HepG2 (cell line): ENCODE measurements around the gene PODXL. TPM values are rescaled to one million over a fixed set of nuclear protein-coding genes. Genes with fewer than 3 reads are reported as not detected.

Experiments used
- ATAC-seq: fragments of 200-7000 bp; cut with Tn5 transposase; 3 replicates; pipeline ENCODE4 v1.9.1; 2020; ENCODE audit warnings: mild to moderate bottlenecking, moderate library complexity
- BruUV-seq: library from RNA; stranded (reverse); fragments of 400-500 nt; replicated peaks from 2 replicates; lab custom pipeline; 2021; lab: Mats Ljungman, UMichigan
- CTCF ChIA-PET: fragments of 300-600 bp; formaldehyde crosslinking; extraction: SDS; loops from one replicate; lab custom pipeline; 2021; ENCODE audit warnings: low total read pairs, inconsistent platforms, low intra/inter-chr PET ratio; lab: Yijun Ruan, JAX
- POLR2A ChIA-PET: fragments of 350-600 bp; sonication (Branson Sonifier 250); formaldehyde crosslinking; loops from one replicate; lab custom pipeline; 2020; ENCODE audit warnings: antibody characterized with exemption, inconsistent platforms; lab: Yijun Ruan, JAX
- DNase-seq: peaks from one replicate; pipeline ENCODE4 v3.0.0-alpha.2; 2015; ENCODE audit warnings: low spot score
- FAIRE-seq: peaks from 3 replicates; lab custom pipeline; 2011; peaks lifted over from hg19 to GRCh38; lab: Jason Lieb, UNC
- H2AFZ ChIP-seq: one replicate; pipeline ENCODE4 v1.6.1; 2011; ENCODE audit warnings: low read length, inconsistent platforms
- H3K27ac ChIP-seq: fragments of 300-600 bp; 3 replicates; pipeline ENCODE4 v1.8.0; 2011; ENCODE audit warnings: mixed run types, mild to moderate bottlenecking, mixed read lengths, low read length, inconsistent platforms; ENCODE audit not compliant: insufficient read depth; ENCODE audit errors: extremely low read length
- H3K27me3 ChIP-seq, 2 experiments: fragments of 200-600 bp in 1 of 2; 2 replicates in 1 of 2; 3 replicates in 1 of 2; pipeline versions ENCODE4 v1.6.0 to v1.8.0; 2011; ENCODE audit warnings: low read length in 2 of 2, mild to moderate bottlenecking in 2 of 2, moderate library complexity in 2 of 2, inconsistent platforms in 1 of 2; ENCODE audit not compliant: insufficient read depth in 2 of 2, control insufficient read depth in 1 of 2
- H3K36me3 ChIP-seq, 2 experiments: fragments of 200-600 bp in 1 of 2; replicated peaks in 1 of 2; 2 replicates in 1 of 2; 3 replicates in 1 of 2; pipeline versions ENCODE4 v1.5.1 to v1.8.0; 2011; ENCODE audit warnings: low read length in 2 of 2, inconsistent platforms in 1 of 2; ENCODE audit not compliant: insufficient read depth in 2 of 2, control insufficient read depth in 1 of 2
- H3K4me1 ChIP-seq: 2 replicates; pipeline ENCODE4 v1.5.1; 2012; ENCODE audit warnings: low read length, inconsistent platforms; ENCODE audit not compliant: insufficient read depth
- H3K4me2 ChIP-seq: 2 replicates; pipeline ENCODE4 v1.6.0; 2011; ENCODE audit warnings: low read depth, low read length, inconsistent platforms
- H3K4me3 ChIP-seq, 3 experiments: fragments of 200-600 bp in 1 of 3; sonication (generic), shearing (Covaris generic) in 1 of 3; replicated peaks in 1 of 3; 2 replicates each; pipeline ENCODE4 v1.5.1; 2011 to 2016; ENCODE audit warnings: low read length in 3 of 3, inconsistent platforms in 2 of 3, low read depth in 2 of 3, mild to moderate bottlenecking in 2 of 3, control low read depth in 1 of 3, mixed read lengths in 1 of 3; ENCODE audit not compliant: insufficient read depth in 1 of 3
- H3K79me2 ChIP-seq: one replicate; pipeline ENCODE4 v1.6.1; 2011; ENCODE audit warnings: low read length, inconsistent platforms; ENCODE audit not compliant: insufficient read depth
- H3K9ac ChIP-seq: 2 replicates; pipeline ENCODE4 v1.6.0; 2011; ENCODE audit warnings: mild to moderate bottlenecking, low read depth, low read length, inconsistent platforms; ENCODE audit not compliant: insufficient read depth
- H3K9me3 ChIP-seq: 2 replicates; pipeline ENCODE4 v1.5.1; 2012; ENCODE audit warnings: mild to moderate bottlenecking, low read length
- H4K20me1 ChIP-seq: 2 replicates; pipeline ENCODE4 v1.6.0; 2011; ENCODE audit warnings: inconsistent platforms, mild to moderate bottlenecking, low read length, moderate library complexity; ENCODE audit not compliant: insufficient read depth
- ERF ChIP-seq: IDR thresholded peaks from 2 replicates; pipeline ENCODE4 v1.6.1; 2018; ENCODE audit warnings: missing biosample characterization, missing genetic modification reagents
- FOSL2 ChIP-seq: sonication (generic); formaldehyde crosslinking; IDR thresholded peaks from 2 replicates; pipeline ENCODE4 v1.4.0; 2020; ENCODE audit warnings: missing genetic modification reagents
- GABPB1 ChIP-seq: IDR thresholded peaks from 2 replicates; pipeline ENCODE4 v1.6.1; 2016; ENCODE audit warnings: mild to moderate bottlenecking, missing genetic modification reagents, moderate library complexity, missing compliant biosample characterization
- HNF4A ChIP-seq: sonication (generic); formaldehyde crosslinking; IDR thresholded peaks from 2 replicates; pipeline ENCODE4 v1.4.0; 2020; ENCODE audit warnings: missing genetic modification reagents
- KAT8 ChIP-seq: IDR thresholded peaks from 2 replicates; pipeline ENCODE4 v1.6.1; 2016; ENCODE audit warnings: missing genetic modification reagents, missing compliant biosample characterization
- SKI ChIP-seq: fragments of 450-650 bp; IDR thresholded peaks from one replicate; pipeline ENCODE4 v1.6.1; 2018; ENCODE audit warnings: mild to moderate bottlenecking; ENCODE audit not compliant: partially characterized antibody
- ZNF678 ChIP-seq: sonication (generic); formaldehyde crosslinking; IDR thresholded peaks from 2 replicates; pipeline ENCODE4 v1.4.0; 2020; ENCODE audit warnings: mild to moderate bottlenecking, missing genetic modification reagents
- ZNF720 ChIP-seq: sonication (generic); formaldehyde crosslinking; IDR thresholded peaks from 2 replicates; pipeline ENCODE4 v1.4.0; 2020; ENCODE audit warnings: missing genetic modification reagents
- WGBS: methylation state at CpG from one replicate; pipeline ENCODE4 v1.1.6; 2017; ENCODE audit warnings: low lambda C conversion rate; 5-methylcytosine and 5-hydroxymethylcytosine counted together
- in situ Hi-C: cut with HindIII; loops from 2 replicates; pipeline ENCODE4 v1.10.0; 2017; ENCODE audit warnings: low pct_unique_long_range_greater_than_20kb; ENCODE audit not compliant: extremely low pct_ligation_motif_present
- intact Hi-C: fragments of 100-400 bp; cut with micrococcal nuclease; formaldehyde crosslinking; loops from one replicate; pipeline ENCODE4 v1.10.0; 2022; ENCODE audit not compliant: unreplicated experiment
- polyA plus RNA-seq, 8 experiments: library from polyadenylated mRNA; depleted of rRNA in 3 of 8; stranded (reverse) in 7 of 8; unstranded in 1 of 8; fragments of >200 nt; fragmentation: Illumina TruSeq in 4 of 8; extraction: Trizol in 4 of 8; gene quantifications; 2 replicates each; pipeline versions ENCODE4 v1.2.1 to v1.2.3, GENCODE V29; 2011 to 2016; ENCODE audit warnings: low read depth in 4 of 8, missing spikeins in 1 of 8, mixed read lengths in 1 of 8; ENCODE audit not compliant: insufficient read depth in 1 of 8
- total RNA-seq, 5 experiments: library from RNA; depleted of rRNA; stranded (reverse); fragments of >200 nt; fragmentation: Illumina TruSeq; extraction: Trizol; gene quantifications; 2 replicates each; pipeline ENCODE4 v1.2.3, GENCODE V29; 2016; ENCODE audit warnings: low read depth in 1 of 5
- TF ChIP-seq, protein P1 (sequence below): sonication (generic); formaldehyde crosslinking; IDR thresholded peaks from 2 replicates; pipeline ENCODE4 v1.5.0; 2020; ENCODE audit warnings: missing genetic modification reagents
- TF ChIP-seq, protein P2 (sequence below): sonication (generic); formaldehyde crosslinking; IDR thresholded peaks from 2 replicates; pipeline ENCODE4 v1.5.0; 2020; ENCODE audit warnings: mild to moderate bottlenecking, missing genetic modification reagents

The PODXL gene
- total and polyA plus RNA-seq, 2 of the 13 experiments (the other 11 are each of a cell fraction or from before 2014, with no cell fraction given) = 0.22 to 0.54 TPM

DNA sequence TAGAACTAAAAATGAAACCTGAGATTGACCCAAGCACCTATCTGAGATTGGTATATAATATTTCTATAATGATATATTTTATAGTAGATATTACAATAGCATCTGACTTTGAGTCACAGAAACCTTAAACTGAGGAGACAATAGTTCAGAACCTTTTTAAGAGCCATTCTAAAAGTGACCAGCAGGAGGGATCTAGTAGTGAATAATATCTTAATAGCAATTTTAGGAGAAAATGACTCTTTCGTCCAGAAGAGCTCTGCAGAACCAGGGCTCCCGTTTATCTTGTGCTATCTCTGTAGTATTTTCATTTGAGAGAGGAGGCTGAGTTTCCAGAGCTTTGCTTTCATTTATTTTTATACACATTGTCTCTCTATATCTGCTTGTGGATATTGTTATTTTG, 68.1 kb downstream of the PODXL start:
- H4K20me1 ChIP-seq = no peaks in the 10 kb centered on the region
- no peak overlapping the region for H3K27ac ChIP-seq
- ChIA-PET POLR2A (no interaction called here), CTCF (no interaction called here)
- H3K4me1 ChIP-seq = no peaks in the 10 kb centered on the region
- no peaks in the 10 kb centered on the region for H3K27me3 ChIP-seq
- no peaks in the 10 kb centered on the region for H3K9me3 ChIP-seq
- in situ Hi-C loops = no loop called here
- H3K36me3 ChIP-seq = peaks cover 2 to 11% of the 10 kb centered on the region in 2 experiments; a peak in 3 of 5 replicates
- FAIRE-seq = no peak
- 97% methylated on average over 2 of the region's 2 CpGs for WGBS
- H3K9ac ChIP-seq = no peak overlapping the region
- ATAC-seq = no peak; the same call in 2 of the 3 replicates
- no peak overlapping the region for H3K4me2 ChIP-seq
- BruUV-seq = no TSS peak
- DNase-seq = no peak
- TF ChIP-seq FOSL2 (CRISPR knock-in tag) = no peak
- TF ChIP-seq ERF (CRISPR knock-in tag) = no peak
- no peak for TF ChIP-seq HNF4A (CRISPR knock-in tag)
- no peak for TF ChIP-seq GABPB1 (CRISPR knock-in tag)
- TF ChIP-seq ZNF678 = no peak
- TF ChIP-seq, protein P1, sequence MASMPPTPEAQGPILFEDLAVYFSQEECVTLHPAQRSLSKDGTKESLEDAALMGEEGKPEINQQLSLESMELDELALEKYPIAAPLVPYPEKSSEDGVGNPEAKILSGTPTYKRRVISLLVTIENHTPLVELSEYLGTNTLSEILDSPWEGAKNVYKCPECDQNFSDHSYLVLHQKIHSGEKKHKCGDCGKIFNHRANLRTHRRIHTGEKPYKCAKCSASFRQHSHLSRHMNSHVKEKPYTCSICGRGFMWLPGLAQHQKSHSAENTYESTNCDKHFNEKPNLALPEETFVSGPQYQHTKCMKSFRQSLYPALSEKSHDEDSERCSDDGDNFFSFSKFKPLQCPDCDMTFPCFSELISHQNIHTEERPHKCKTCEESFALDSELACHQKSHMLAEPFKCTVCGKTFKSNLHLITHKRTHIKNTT (CRISPR knock-in tag) = no peak
- TF ChIP-seq, all 625 proteins: peak for 0
- intact Hi-C loops = no loop called here
- Histone ChIP-seq H3K79me2 (no peaks in the 10 kb centered on the region), H3K4me3 (no peak overlapping the region), H2AFZ (no peak overlapping the region)

GRCh38 chr7:131487217-131487616, 69.2 kb downstream of the PODXL start:
- TF ChIP-seq KAT8 (no peak), ZNF720 (CRISPR knock-in tag) (no peak), SKI (no peak)
- TF ChIP-seq, protein P2, sequence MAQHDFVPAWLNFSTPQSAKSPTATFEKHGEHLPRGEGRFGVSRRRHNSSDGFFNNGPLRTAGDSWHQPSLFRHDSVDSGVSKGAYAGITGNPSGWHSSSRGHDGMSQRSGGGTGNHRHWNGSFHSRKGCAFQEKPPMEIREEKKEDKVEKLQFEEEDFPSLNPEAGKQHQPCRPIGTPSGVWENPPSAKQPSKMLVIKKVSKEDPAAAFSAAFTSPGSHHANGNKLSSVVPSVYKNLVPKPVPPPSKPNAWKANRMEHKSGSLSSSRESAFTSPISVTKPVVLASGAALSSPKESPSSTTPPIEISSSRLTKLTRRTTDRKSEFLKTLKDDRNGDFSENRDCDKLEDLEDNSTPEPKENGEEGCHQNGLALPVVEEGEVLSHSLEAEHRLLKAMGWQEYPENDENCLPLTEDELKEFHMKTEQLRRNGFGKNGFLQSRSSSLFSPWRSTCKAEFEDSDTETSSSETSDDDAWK (CRISPR knock-in tag) = no peak
- intact Hi-C loops = no loop called here
- no peak overlapping the region for H3K4me2 ChIP-seq
- no peaks in the 10 kb centered on the region for H3K27me3 ChIP-seq
- no peak overlapping the region for H2AFZ ChIP-seq
- CTCF ChIA-PET = no interaction called here
- H3K9ac ChIP-seq = no peak overlapping the region
- peaks cover 2 to 11% of the 10 kb centered on the region in 2 experiments; a peak in 3 of 5 replicates for H3K36me3 ChIP-seq
- no peaks in the 10 kb centered on the region for H3K9me3 ChIP-seq
- H3K4me1 ChIP-seq = no peaks in the 10 kb centered on the region
- no peaks in the 10 kb centered on the region for H4K20me1 ChIP-seq
- no TSS peak for BruUV-seq
- no peak overlapping the region for H3K27ac ChIP-seq
- no peak for FAIRE-seq
- ATAC-seq = no peak
- H3K79me2 ChIP-seq = no peaks in the 10 kb centered on the region
- 94% methylated on average over 1 of the region's 1 CpG for WGBS
- no peak for DNase-seq
- POLR2A ChIA-PET = no interaction called here
- in situ Hi-C loops = no loop called here
- no peak overlapping the region for H3K4me3 ChIP-seq
